22Rv1 (cell line): Measurements from ENCODE around the gene RAD52.
A peak's percentile ranks its signal among the peaks of the same experiment; 100 is the strongest.

Experiments used
- H3K27ac ChIP-seq: fragments of 450-650 bp; 2 replicates; pipeline ENCODE4 v1.5.1; 2017
- ZFX ChIP-seq: fragments of 450-650 bp; IDR thresholded peaks from 2 replicates; pipeline ENCODE4 v1.6.1; 2017; ENCODE audit warnings: antibody characterized with exemption, borderline replicate concordance
- TF ChIP-seq, protein P1 (sequence below): fragments of 450-650 bp; IDR thresholded peaks from 2 replicates; pipeline ENCODE4 v1.5.1; 2017; ENCODE audit warnings: mild to moderate bottlenecking

RAD52 gene

DNA sequence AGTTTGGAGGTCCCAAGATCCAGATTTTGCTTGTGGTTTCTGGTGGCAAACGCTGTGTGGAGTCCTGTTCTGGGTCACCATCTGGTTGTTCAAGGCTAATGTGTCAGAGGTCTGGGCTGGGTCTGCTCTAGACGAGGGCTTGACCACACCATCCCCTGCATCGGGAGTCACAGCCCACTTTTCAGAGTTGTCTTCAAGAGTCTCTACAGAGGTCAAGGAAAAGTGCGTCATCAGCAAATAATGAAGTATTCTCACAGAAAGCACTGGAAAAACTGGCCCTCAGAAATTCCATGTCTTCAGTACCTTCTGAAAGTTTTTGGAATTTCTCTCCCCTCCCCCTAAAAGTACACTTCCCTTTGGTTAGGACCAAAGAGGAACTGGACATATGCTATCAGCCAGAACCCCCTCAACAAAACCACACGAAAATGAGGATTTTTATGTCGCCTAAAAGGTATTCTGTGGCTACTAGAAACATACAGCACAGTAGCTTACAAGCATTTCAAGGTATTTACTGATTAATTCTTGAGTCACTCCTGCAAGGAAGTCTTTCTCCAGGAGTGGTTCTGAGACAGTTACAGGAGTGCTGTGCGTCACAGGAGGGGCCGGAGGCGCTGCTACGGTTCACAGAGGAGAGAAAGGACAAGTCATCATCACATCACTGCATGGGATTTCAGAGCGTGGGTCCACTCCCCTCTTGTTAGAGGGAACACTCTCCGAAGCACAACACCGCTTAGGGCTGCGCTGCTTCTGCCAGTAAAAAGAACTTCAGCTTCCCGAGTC, 35.4 kb downstream of the RAD52 start:
- TF ChIP-seq, protein P1, sequence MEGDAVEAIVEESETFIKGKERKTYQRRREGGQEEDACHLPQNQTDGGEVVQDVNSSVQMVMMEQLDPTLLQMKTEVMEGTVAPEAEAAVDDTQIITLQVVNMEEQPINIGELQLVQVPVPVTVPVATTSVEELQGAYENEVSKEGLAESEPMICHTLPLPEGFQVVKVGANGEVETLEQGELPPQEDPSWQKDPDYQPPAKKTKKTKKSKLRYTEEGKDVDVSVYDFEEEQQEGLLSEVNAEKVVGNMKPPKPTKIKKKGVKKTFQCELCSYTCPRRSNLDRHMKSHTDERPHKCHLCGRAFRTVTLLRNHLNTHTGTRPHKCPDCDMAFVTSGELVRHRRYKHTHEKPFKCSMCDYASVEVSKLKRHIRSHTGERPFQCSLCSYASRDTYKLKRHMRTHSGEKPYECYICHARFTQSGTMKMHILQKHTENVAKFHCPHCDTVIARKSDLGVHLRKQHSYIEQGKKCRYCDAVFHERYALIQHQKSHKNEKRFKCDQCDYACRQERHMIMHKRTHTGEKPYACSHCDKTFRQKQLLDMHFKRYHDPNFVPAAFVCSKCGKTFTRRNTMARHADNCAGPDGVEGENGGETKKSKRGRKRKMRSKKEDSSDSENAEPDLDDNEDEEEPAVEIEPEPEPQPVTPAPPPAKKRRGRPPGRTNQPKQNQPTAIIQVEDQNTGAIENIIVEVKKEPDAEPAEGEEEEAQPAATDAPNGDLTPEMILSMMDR, result no peak
- TF ChIP-seq ZFX, result no peak
- no peak overlapping the region; the same call in 1 of the 2 replicates for H3K27ac ChIP-seq

DNA sequence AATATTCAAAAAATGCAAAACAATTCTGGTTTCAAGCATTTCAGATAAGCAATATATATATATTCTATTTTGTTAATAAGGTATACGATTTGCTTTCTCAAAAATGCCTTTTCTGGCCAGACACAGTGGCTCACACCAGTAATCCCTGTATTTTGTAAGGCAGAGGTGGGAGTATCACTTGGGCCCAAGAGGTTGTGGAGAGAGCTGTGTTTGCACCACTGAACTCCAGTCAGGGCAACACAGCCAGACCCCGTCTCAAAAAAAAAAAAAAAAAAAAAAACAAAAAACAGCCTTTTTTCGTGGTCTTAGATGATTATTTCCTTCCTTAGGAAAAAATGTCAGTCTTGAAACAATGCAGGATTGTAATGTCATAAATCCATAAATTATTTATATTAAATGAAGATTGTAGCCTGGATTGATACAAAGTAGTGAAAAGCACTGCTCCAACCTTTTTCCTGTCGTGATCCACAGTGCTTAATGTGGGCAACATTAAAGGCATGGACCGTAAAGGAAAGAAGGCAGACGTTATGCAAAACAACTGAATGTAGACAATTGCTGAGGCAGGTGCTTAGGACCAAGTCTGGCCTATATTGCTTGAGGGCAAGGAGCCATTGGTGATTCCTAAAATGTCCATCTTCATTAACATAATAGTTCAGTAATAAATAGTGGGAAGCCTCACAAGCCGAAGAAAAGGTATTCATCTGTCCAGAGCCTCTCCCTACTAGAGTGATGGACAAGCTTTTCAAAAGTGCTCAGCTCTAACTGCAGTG, 36.8 kb downstream of the RAD52 start:
- TF ChIP-seq ZFX, result no peak
- TF ChIP-seq, protein P1, result no peak
- H3K27ac ChIP-seq, result 0 out of 2 replicates have a peak overlapping the region, but pooled peaks have one; percentile 10

DNA sequence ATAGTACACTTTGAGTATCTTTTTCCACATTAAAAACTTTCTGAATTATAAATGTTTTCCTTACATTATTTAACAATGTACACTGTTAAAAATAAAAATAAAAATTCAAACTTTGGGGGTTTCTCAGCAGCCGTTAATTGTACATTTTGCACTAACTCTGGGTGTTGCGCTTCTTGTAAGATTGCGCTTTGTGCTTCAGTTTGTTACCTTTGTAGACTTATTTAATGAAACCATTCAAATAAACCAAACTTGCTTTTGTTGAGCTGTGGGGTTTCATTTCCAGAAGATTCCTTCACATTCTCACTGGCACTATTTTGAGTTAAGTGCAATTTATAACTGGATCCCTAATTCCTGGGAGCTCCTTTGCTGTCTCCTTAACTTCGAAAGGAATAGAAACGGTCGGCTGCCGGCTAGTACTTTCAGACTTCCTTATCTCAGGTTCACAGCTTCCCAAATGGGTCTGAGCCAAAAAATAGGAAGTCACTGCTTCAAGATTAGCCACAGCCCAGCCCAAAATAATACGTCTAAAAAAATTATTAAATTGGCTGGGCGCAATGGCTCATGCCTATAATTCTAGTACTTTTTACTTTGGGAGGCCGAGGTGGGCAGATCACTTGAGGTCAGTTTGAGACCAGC, 38.2 kb downstream of the RAD52 start:
- H3K27ac ChIP-seq, result no peak overlapping the region
- TF ChIP-seq, protein P1, result no peak
- no peak for TF ChIP-seq ZFX

DNA sequence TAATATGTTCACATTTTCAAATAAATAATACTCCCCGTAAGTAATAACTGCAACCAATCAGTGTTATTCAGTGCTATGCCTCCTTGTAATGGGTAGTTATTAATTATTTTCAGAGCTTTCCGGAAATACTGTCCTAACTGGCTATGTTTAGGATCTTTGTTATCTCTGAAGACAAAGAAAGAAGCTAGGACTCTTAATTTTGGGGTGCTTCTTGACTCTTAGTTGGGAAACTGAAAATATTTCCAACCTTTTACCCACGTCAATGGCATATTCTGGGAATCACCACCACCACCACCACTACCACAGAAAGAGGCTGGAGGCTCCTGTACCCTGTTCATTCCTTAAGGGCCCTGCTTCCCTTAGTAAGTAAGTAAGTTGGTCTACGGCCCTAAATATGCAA, 39.1 kb downstream of the RAD52 start:
- H3K27ac ChIP-seq, result no peak overlapping the region

DNA sequence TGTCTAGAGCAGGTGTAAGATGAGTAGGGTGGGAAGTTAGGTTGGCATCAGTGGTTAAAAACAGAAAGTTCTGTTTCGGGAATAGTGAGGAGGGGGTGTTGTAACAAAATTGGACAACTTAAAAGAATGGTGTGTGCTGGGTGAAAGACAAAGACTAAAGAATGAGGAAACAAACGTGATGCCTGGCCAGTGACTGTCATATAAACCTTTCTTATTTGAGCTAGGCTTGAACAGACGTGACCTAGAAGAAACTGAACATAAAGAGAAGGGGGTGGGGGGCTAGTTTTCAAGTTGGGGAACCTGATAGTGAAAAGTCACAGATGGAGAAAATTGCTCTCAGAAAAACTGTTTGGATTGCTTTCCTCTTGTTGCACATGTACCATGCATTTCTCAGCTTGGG, 39.6 kb downstream of the RAD52 start:
- no peak overlapping the region for H3K27ac ChIP-seq
- TF ChIP-seq, protein P1, result no peak
- TF ChIP-seq ZFX, result no peak

More for the DNA sequence above, 39.1 kb downstream of the RAD52 start:
- TF ChIP-seq ZFX, result no peak
- TF ChIP-seq, protein P1, result no peak

DNA sequence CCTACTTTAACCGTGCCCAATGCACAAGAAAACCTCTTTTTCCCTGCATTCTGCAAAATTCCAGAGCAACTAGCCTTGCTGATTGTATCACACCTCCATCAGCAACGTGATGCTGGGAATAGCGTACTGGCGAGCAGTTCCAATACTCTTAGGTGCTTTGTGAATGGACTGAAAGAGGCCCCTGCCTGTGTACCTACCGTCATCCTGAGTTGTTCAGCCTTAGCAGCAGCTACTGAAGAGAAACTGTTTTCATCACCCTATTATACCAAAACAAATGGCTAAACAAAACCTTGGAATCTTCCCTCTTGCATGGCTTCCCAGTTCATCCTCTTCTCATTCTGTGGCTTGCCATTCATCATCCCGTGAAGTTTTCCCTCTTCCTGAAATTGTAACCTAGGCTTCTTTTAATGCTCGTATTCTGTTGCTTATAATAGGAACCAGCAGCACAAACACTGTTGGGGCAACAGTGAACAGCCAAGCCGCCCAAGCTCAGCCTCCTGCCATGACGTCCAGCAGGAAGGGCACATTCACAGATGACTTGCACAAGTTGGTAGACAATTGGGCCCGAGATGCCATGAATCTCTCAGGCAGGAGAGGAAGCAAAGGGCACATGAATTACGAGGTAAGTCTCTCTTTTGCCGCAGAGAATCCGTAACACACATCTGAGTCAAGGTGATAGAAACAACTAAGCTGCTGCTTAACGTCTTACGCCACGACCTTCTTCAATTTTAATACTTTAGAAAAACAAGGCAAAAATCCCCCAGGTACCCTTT, 41.9 kb downstream of the RAD52 start:
- no peak for TF ChIP-seq ZFX
- H3K27ac ChIP-seq, result no peak overlapping the region

DNA sequence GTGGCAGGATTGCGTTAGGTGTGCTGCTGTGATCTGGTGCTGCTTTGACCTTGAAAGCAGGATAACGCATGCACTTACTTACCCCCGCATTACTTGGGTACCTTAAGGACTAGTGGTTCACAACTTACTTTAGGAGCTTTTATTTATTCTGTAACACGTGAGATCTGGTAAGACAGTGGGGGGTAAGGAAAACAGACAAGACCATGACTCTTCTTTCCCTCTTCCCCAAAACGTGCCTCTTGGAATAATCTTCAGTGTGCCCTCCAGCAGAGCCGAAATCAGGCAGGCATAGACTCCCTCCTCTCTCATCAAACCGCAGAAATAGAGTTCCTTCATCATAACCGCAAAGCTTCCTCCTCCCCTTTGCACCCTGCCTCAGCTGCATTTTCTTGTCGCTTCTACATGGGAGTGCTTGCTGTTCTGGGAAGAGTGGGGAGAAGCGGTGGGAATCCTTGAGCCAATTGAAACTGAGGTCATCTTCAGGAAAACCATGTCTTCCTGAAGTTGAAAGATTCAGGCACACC, 43.4 kb downstream of the RAD52 start:
- no peak for TF ChIP-seq ZFX
- TF ChIP-seq, protein P1, result no peak
- H3K27ac ChIP-seq, result no peak overlapping the region
